HT1080 (cell line): ENCODE data around the gene AGBL1. TPM values are rescaled to one million over a fixed set of nuclear protein-coding genes. Genes with fewer than 3 reads are reported as not detected.
"Not testable (repeated sequence)": the region's sequence is repeated elsewhere in the genome, so short reads cannot be mapped to it uniquely, and the experiment has no call there.

Experiments
- DNase-seq: peaks from one replicate; pipeline ENCODE4 v3.0.0-alpha.2; 2015; ENCODE audit warnings: low read depth
- total RNA-seq: library from RNA; depleted of rRNA; stranded (reverse); fragments of >200 nt; shearing (Covaris generic); gene quantifications from 2 replicates; pipeline ENCODE4 v1.2.3, GENCODE V29; 2014

The AGBL1 gene
- total RNA-seq, 1 experiment from 2014 or later = 0.03 TPM

DNA sequence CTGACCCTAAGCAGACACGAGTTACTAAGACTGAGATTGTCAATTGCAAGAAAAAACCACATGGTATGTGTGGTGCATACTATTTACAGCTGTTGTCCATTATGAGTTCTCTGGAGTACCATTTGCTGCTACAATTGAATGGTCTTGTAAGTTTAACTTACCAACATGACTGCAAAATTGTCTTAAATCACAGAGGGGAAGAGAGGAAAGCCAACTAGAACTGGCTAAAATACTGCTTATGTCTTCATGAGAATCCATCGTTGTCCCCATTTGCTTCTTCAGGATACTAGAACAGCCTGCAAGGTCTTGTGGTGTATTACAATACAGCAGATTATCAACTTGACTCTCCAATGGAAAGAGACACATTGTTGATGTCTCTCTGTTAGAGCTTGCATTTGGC, 313.2 kb downstream of the AGBL1 start:
- no peak for DNase-seq

- DNase-seq = no peak
Measured at GRCh38 chr15:86394866-86395265, 315.2 kb downstream of the AGBL1 start.

GRCh38 chr15:86399041-86399954, 319.6 kb downstream of the AGBL1 start:
- DNase-seq = no peak

DNA sequence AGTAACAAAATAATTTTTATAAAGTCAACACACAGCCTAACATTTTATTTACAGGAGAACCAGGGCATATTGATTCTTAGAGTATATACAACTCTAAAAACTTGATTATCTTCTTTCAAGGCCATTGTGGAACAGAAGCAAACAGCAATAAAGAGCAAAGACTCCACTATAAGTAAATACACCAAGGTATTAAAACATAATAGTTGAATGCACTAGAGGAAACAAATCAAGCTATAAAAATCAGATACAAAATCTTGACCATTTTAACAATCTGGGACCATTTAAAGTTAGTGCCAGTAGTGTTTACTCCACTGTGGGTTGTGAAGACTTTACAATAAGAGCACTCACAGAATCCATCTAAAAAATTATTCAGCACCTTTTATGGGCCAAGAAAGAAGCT, 323.6 kb downstream of the AGBL1 start:
- DNase-seq = no peak

GRCh38 chr15:86403914-86404583, 324.4 kb downstream of the AGBL1 start:
- no peak for DNase-seq

DNA sequence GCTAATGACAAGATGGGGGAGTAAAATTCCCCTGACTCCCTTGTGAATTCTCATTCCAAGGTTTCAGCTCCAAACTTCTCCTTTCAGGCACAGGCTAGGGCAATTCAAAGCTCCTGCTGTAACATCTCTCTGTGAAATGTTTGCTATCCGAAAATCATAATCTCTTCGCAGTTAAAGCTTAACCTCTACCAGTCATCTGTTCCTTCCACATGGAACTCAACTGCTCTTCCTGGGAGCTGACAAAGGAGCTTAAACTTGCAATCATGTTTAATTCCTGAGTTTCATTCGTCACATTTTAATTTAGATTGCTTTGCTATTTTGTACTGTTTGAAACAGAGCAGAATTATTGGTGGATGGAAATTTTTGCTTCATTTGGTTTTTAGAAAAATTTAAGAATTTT, 328.6 kb downstream of the AGBL1 start:
- DNase-seq = no peak

DNA sequence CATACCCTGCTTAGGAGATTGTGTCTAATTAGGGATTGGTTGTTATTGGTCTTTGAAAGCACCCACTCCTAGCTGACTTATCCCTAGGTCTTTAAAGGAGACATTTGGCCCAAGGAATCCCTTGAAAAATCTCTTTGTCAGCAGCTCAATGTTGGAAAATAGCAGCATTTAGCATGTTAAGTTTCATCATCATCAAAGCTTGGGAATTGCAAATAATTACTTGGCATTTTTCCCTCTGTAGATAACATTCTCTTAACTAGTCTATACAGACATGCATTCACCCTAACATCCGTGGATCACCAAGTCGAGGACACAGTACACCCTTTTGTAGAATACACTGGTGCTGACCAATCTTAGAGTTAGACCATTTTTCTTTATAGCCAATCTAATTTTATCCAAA, 332.2 kb downstream of the AGBL1 start:
- no peak for DNase-seq

- no peak for DNase-seq
Measured at GRCh38 chr15:86413191-86413590, 333.5 kb downstream of the AGBL1 start.

DNA sequence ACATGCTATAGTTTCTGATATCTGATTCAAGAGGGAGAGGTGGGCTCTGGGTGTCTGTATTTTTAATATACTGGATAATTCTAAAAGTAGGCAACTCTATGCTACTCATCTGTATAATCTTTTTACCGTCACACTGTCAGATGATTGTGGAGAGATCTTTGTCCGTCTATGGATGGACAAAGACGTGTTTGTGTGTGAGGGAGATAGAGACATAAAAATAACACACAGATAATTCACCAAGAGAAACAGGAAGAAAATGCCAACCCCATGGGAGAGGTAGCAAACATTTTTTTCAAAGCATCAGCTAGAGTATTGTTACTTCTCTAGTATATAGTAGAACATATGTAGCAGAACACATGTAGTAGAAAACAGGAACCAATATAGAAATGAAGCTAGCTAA, 346.1 kb downstream of the AGBL1 start:
- no peak for DNase-seq

DNA sequence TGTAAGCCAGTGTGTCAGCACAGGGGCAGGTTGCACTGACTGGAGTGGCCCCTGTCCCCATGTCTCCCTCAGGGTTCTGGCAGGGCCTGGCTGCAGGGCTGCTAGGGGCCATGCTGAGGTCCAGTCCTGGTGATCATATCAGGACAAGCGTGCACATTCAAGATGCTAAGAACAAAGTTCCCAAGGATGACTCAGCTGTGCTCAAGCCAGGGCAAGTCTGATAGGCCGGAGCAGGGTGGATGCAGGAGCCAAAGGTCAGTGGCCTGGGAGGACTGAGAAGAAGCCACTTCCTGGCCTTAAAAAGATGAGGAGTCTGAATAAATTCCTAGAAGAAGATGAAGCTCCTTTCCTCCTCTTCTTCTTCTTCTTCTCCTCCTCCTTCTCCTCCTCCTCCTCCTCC, 353.2 kb downstream of the AGBL1 start:
- peak; percentile 17 for DNase-seq

- DNase-seq = peak; percentile 2
Measured at GRCh38 chr15:86433983-86434382, 354.3 kb downstream of the AGBL1 start.

DNA sequence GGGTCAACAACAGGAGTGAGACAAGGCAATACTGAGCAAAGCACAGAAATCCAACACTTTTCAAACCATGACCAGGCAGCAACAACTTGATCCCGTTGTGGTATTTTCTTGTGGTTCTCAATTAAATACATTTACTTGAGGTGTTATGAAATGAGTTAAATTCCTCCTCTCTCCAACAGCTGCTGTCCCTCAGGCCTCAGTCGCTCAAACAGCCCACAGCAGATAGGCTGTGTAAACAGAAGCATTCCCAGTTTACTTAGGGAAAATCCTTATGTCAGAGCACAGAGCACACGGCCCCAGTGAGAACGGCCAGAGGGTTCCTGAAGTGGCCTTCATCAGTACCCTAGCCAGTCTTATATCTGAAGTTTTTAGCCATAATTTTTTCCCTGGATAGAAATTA, 359.9 kb downstream of the AGBL1 start:
- DNase-seq = no peak

GRCh38 chr15:86444527-86444926, 364.9 kb downstream of the AGBL1 start:
- no peak for DNase-seq

GRCh38 chr15:86445579-86446252, 366.0 kb downstream of the AGBL1 start:
- no peak for DNase-seq

DNA sequence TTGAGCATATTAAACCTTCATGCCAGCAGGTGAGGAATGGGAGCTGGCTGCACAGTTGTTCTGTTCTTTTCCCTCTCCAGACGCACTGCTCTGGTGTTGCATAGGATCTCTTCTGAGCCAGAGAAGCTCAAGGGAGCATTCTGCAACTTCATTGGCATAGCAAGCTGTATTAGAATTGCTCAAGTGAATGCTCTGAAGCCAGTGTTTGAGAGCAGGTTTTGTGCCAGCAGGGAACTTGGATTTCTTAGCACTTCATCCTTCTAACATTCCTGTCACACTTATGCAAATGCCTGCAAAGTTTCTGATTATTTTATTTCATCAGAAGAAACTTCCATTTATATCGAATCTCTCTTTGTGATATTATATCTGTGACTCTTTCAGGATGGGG, 366.6 kb downstream of the AGBL1 start:
- no peak for DNase-seq

DNA sequence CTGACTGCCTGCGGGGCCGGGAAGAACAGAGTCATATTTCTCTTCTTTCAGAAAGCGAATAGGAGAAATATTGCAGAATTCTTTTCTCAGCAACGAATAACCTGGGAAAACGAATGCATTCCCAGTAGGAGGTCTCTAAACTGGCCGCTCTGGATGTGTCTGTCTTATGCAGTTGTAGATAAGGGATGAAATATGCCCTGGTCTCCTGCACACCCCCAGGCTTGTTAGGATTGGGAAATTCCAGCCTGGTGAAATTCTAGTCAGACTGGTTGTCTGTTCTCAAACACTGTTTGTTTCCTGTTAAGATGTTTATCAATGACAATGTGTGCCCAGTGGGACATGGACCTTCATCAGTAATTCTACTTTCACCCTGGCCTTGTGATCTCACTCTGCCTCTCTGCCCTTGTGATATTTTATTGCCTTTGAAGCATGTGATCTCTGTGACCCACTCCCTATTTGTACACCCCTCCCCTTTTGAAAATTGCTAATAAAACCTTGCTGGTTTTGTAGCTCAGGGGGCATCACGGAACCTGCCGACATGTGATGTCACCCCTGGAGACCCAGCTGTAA, 385.9 kb downstream of the AGBL1 start:
- DNase-seq = not testable (repeated sequence)

- no peak for DNase-seq
Measured at GRCh38 chr15:86481720-86482119, 402.0 kb downstream of the AGBL1 start.

- DNase-seq = no peak
Measured at GRCh38 chr15:86483936-86484335, 404.3 kb downstream of the AGBL1 start.

- no peak for DNase-seq
Measured at GRCh38 chr15:86488046-86488445, 408.4 kb downstream of the AGBL1 start.

DNA sequence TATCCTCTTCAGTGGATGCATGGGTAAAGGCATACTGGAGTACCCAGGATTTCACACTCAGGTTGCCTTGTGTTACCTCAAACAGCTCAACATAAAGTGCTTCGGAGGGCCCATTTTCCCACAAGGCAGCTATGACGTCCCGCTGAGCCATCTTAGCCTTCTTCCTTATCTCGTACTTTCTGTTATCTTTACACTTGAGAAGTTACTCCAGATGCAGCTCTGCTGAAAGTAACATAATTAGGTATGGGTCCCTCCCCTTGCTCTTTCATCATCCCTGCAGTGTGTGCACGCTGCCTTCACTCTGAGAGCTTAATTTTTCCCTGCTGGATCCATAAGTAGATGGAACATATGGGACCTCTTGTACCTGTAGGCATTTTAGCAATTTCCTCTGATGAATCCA, 410.3 kb downstream of the AGBL1 start:
- no peak for DNase-seq

DNA sequence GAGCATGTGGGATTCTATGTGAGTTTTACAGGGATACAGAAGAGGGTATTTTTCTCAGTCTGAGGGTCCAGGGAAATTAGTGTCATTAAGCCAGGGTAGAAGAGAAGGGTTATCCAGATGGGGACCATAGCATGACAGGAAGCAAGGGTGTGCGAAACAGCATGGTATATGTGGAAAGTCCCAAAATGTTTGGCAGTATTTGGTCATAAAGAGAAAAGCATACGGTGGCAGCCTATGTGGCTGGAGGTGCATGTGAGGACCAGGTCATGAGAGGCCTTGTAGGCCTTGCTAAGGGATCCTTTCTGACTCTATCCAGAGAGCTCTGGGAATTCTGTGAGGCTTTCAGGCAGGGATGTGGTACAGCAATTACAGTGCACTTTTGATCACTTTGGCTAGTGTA, 411.4 kb downstream of the AGBL1 start:
- no peak for DNase-seq

- DNase-seq = peak; percentile 8
Measured at GRCh38 chr15:86493884-86494283, 414.2 kb downstream of the AGBL1 start.
